GM10248 (cell line): Measurements from ENCODE around the gene BNIPL.

Source experiments
- CTCF ChIA-PET: fragments of 300-600 bp; sonication (Branson Sonifier 250); formaldehyde crosslinking; extraction: SDS; loops from one replicate; lab custom pipeline; 2021; ENCODE audit warnings: antibody characterized with exemption; lab: Yijun Ruan, JAX
- POLR2A ChIA-PET: fragments of 350-650 bp; sonication (Branson Sonifier 250); formaldehyde crosslinking; extraction: SDS; loops from one replicate; lab custom pipeline; 2020; ENCODE audit warnings: antibody characterized with exemption; lab: Yijun Ruan, JAX
- DNase-seq: peaks from one replicate; pipeline ENCODE4 v3.0.0; 2012; ENCODE audit errors: extremely low spot score
- CTCF ChIP-seq: IDR thresholded peaks from 2 replicates; pipeline ENCODE4 v1.5.1; 2012; ENCODE audit warnings: mild to moderate bottlenecking, low read depth; ENCODE audit errors: extremely low read depth, missing control alignments, control extremely low read depth

The BNIPL gene

DNA sequence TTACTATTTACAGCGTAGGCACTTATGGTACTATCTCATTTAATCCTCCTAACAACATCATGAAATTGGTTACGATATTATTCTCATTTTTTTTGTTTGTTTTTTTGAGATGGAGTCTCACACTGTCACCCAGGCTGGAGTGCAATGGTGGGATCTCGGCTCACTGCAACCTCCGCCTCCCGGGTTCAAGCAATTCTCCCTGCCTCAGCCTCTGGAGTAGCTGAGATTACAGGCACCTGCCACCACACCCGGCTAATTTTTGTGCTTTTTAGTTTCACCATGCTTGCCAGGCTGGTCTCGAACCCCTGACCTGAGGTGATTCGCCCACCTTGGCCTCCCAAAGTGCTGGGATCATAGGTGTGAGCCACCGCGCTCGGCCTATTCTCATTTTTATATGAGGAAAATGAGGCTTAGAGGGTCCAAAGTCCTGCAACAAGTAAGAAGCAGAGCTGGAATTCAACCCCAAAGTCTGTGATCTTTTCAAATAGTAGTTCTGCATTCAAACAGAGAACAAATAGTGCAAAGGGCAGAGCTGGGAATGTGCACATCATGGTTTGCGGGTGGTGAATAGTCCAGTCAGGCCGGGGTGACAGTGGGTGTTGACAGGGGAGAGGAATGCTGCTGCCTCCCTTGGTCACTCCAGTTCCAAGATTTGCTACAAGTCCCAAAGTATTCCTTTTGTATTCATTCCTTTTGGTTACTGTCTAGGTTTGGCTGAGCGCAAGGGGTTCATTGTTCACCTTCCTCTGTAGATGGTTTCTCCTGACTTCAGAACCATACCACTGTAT, 23.5 kb upstream of the BNIPL start:
- ChIA-PET CTCF (interaction anchor here (1.0 to 2.2 kb wide), 4 partner anchors 10 to 144 kb away, joined by 3 to 12 read pairs (median 4); partner anchors contain the start of gene TNFAIP8L2), POLR2A (no interaction called here)
- DNase-seq: no peak
- no peak for TF ChIP-seq CTCF

DNA sequence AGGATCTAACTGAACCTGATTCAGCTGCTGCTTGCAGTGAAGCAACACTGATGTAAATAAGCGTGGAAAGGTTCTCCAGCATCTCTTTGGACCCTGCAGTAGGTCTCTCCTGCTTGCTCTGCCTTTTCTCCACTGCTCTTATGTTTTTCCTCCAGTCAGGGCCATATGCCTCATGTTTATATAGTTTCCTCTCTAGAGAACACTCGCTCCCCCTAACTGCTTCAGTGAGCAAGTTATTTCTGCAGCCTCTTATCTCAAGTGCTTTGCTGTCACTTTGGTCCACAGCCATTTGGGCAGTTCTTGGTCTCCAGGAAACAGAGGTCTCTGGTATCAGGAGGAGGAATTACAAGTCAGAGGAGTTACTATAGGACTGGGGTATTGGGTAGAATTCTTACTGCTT, 22.9 kb upstream of the BNIPL start:
- TF ChIP-seq CTCF: no peak
- ChIA-PET CTCF (interaction anchor here (1.4 kb wide), 1 partner anchor 30 kb away, joined by 4 read pairs; no protein-coding TSS in a partner anchor), POLR2A (no interaction called here)
- DNase-seq: no peak

GRCh38 chr1:151024540-151025146, 11.7 kb upstream of the BNIPL start:
- TF ChIP-seq CTCF: peak; percentile 69
- POLR2A ChIA-PET: interaction anchor here (0.6 to 0.7 kb wide), 2 partner anchors 16 to 473 kb away, joined by 3 to 4 read pairs; no protein-coding TSS in a partner anchor
- CTCF ChIA-PET: interaction anchor here (0.6 to 2.3 kb wide), 27 partner anchors 9 to 230 kb away, joined by 3 to 12 read pairs (median 4); partner anchors contain the start of genes BNIPL, CDC42SE1, MINDY1 and PSMD4
- DNase-seq: peak; percentile 81

GRCh38 chr1:151026460-151026859, 9.9 kb upstream of the BNIPL start:
- POLR2A ChIA-PET: no interaction called here
- no peak for TF ChIP-seq CTCF
- CTCF ChIA-PET: interaction anchor here (0.9 to 1.6 kb wide), 8 partner anchors 8 to 130 kb away, joined by 3 to 5 read pairs (median 4); partner anchors contain the start of genes MINDY1 and TNFAIP8L2
- no peak for DNase-seq

DNA sequence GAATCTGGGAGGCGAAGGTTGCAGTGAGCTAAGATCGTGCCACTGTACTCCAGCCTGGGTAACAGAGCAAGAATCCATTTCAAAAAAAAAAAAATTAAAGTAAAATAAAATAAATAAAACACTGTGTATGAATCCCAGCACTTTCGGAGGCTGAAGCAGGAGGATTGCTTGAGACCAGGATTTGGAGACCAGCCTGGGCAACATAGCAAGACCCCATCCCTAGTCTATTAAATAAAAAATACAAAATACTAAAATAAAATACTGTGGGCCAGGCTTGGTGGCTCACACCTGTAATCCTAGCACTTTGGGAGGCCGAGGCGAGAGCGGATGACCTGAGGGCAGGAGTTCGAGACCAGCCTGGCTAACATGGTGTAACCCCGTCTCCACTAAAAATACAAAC, 4.2 kb upstream of the BNIPL start:
- ChIA-PET CTCF (interaction anchor here (1.4 to 1.7 kb wide), 3 partner anchors 10 to 16 kb away, joined by 3 to 6 read pairs (median 5); partner anchors contain the start of gene C1orf56), POLR2A (no interaction called here)

More for the DNA sequence above, 4.2 kb upstream of the BNIPL start:
- TF ChIP-seq CTCF: no peak
- DNase-seq: no peak
